K562 (cell line): ENCODE measurements around the gene GALNT9. TPM values are rescaled to one million over a fixed set of nuclear protein-coding genes. Genes with fewer than 3 reads are reported as not detected.
"Not testable (repeated sequence)": the region's sequence is repeated elsewhere in the genome, so short reads cannot be mapped to it uniquely, and the experiment has no call there.

Experiments used
- ATAC-seq: fragments of 200-7000 bp; cut with Tn5 transposase; 3 replicates; pipeline ENCODE4 v1.9.1; 2020; ENCODE audit warnings: moderate library complexity
- BruUV-seq: library from RNA; stranded (reverse); fragments of 400-500 nt; replicated peaks from 2 replicates; lab custom pipeline; 2021; lab: Mats Ljungman, UMichigan
- CTCF ChIA-PET: fragments of 300-600 bp; formaldehyde crosslinking; extraction: SDS; loops from one replicate; lab custom pipeline; 2021; ENCODE audit warnings: low intra/inter-chr PET ratio; lab: Yijun Ruan, JAX
- POLR2A ChIA-PET: fragments of 300-600, 350-650 bp; sonication (Branson Sonifier 250); formaldehyde crosslinking; extraction: SDS; loops from one replicate; lab custom pipeline; 2021; ENCODE audit warnings: antibody characterized with exemption, inconsistent platforms; lab: Yijun Ruan, JAX
- DNase-seq, 4 experiments: peaks; one replicate each; pipeline versions ENCODE4 v3.0.0 to v3.0.0-alpha.2; 2011 to 2018; ENCODE audit warnings: low spot score in 3 of 4, mixed read lengths in 3 of 4; ENCODE audit errors: extremely low read depth in 1 of 4
- FAIRE-seq: peaks from 2 replicates; lab custom pipeline; 2011; peaks lifted over from hg19 to GRCh38; lab: Jason Lieb, UNC
- H2AFZ ChIP-seq: 2 replicates; pipeline ENCODE4 v1.6.0; 2011; ENCODE audit warnings: low read depth, low read length, control low read depth, inconsistent platforms
- H3K27ac ChIP-seq: fragments of 200-600 bp; 3 replicates; pipeline ENCODE4 v1.8.0; 2011; ENCODE audit warnings: low read depth, mild to moderate bottlenecking, control low read depth, inconsistent platforms, low read length, moderate library complexity, mixed read lengths; ENCODE audit errors: extremely low read depth
- H3K27me3 ChIP-seq, 2 experiments: fragments of 300-600 bp in 1 of 2; 2 replicates in 1 of 2; 3 replicates in 1 of 2; pipeline versions ENCODE4 v1.6.0 to v1.8.0; 2011; ENCODE audit warnings: inconsistent platforms in 2 of 2, low read length in 2 of 2, mild to moderate bottlenecking in 1 of 2, mixed read lengths in 1 of 2, moderate library complexity in 1 of 2; ENCODE audit not compliant: control insufficient read depth in 2 of 2, insufficient read depth in 2 of 2
- H3K36me3 ChIP-seq: fragments of 300-600 bp; 3 replicates; pipeline ENCODE4 v1.8.0; 2011; ENCODE audit warnings: mild to moderate bottlenecking, low read length, inconsistent platforms; ENCODE audit not compliant: control insufficient read depth, insufficient read depth
- H3K4me1 ChIP-seq, 2 experiments: fragments of 200-600 bp in 1 of 2; replicated peaks in 1 of 2; 2 replicates in 1 of 2; 3 replicates in 1 of 2; pipeline versions ENCODE4 v1.5.1 to v1.8.0; 2011; ENCODE audit warnings: inconsistent platforms in 2 of 2, low read length in 2 of 2, mild to moderate bottlenecking in 1 of 2, mixed read lengths in 1 of 2, moderate library complexity in 1 of 2; ENCODE audit not compliant: control insufficient read depth in 2 of 2, insufficient read depth in 2 of 2
- H3K4me2 ChIP-seq: 2 replicates; pipeline ENCODE4 v1.6.1; 2011; ENCODE audit warnings: low read length, control low read depth, inconsistent platforms, mixed read lengths; ENCODE audit not compliant: insufficient read depth
- H3K4me3 ChIP-seq: fragments of 200-600 bp; sonication (generic), shearing (Covaris generic); 2 replicates; pipeline ENCODE4 v1.5.1; 2016; ENCODE audit warnings: control low read depth, inconsistent platforms
- H3K79me2 ChIP-seq: fragments of 200-600 bp; 3 replicates; pipeline ENCODE4 v1.8.0; 2011; ENCODE audit warnings: low read length, inconsistent platforms; ENCODE audit not compliant: control insufficient read depth, insufficient read depth
- H3K9ac ChIP-seq, 2 experiments: 2 replicates each; pipeline versions ENCODE4 v1.6.0 to v1.6.1; 2011; ENCODE audit warnings: low read depth in 2 of 2, low read length in 2 of 2, control low read depth in 1 of 2, inconsistent platforms in 1 of 2, mild to moderate bottlenecking in 1 of 2, mixed read lengths in 1 of 2; ENCODE audit not compliant: insufficient read depth in 1 of 2
- H3K9me1 ChIP-seq: one replicate; pipeline ENCODE4 v1.6.0; 2011; ENCODE audit warnings: inconsistent platforms, mild to moderate bottlenecking, low read length, moderate library complexity; ENCODE audit not compliant: control insufficient read depth, insufficient read depth
- H3K9me3 ChIP-seq: replicated peaks from 2 replicates; pipeline ENCODE4 v1.5.1; 2011; ENCODE audit warnings: low read depth, low read length, inconsistent platforms; ENCODE audit not compliant: control insufficient read depth, insufficient read depth
- H4K20me1 ChIP-seq: replicated peaks from 2 replicates; pipeline ENCODE4 v1.6.1; 2011; ENCODE audit warnings: low read length, inconsistent platforms, mixed read lengths; ENCODE audit not compliant: control insufficient read depth, insufficient read depth
- E2F5 ChIP-seq: sonication (generic); formaldehyde crosslinking; IDR thresholded peaks from 2 replicates; pipeline ENCODE4 v1.8.0; 2022; ENCODE audit warnings: mild to moderate bottlenecking, missing genetic modification reagents
- FOXA3 ChIP-seq, 2 experiments: fragments of 450-650 bp in 1 of 2; sonication (generic) in 1 of 2; formaldehyde crosslinking; IDR thresholded peaks in 1 of 2; conservative IDR thresholded peaks in 1 of 2; 2 replicates each; pipeline versions ENCODE4 v1.4.0 to v1.8.0; 2020 to 2022; ENCODE audit warnings: mild to moderate bottlenecking in 2 of 2, missing genetic modification reagents in 1 of 2
- GTF2B ChIP-seq: IDR thresholded peaks from 2 replicates; pipeline ENCODE4 v1.6.1; 2011; ENCODE audit not compliant: insufficient read length; ENCODE audit errors: extremely low read depth
- HIVEP1 ChIP-seq: fragments of 250-450 bp; sonication (Bioruptor Pico); IDR thresholded peaks from 2 replicates; pipeline ENCODE4 v1.4.0; 2020; ENCODE audit warnings: mild to moderate bottlenecking
- MCM7 ChIP-seq, 2 experiments: fragments of 450-650 bp; IDR thresholded peaks; 2 replicates each; pipeline ENCODE4 v1.6.1; 2016 to 2018
- NONO ChIP-seq, 2 experiments: fragments of 200-400 bp in 1 of 2; fragments of 450-650 bp in 1 of 2; formaldehyde crosslinking in 1 of 2; IDR thresholded peaks; 2 replicates each; pipeline ENCODE4 v1.6.1; 2017; ENCODE audit warnings: low read depth in 2 of 2, mild to moderate bottlenecking in 2 of 2, moderate library complexity in 2 of 2, low read length in 1 of 2
- PHF8 ChIP-seq: fragments of 200-600 bp; sonication (generic); IDR thresholded peaks from 2 replicates; pipeline ENCODE4 v1.6.1; 2012; ENCODE audit warnings: mixed run types, mild to moderate bottlenecking, inconsistent platforms, low read length, moderate library complexity, borderline replicate concordance
- TOE1 ChIP-seq, 2 experiments: fragments of 450-650 bp in 1 of 2; sonication (generic) in 1 of 2; formaldehyde crosslinking in 1 of 2; IDR thresholded peaks; 2 replicates each; pipeline versions ENCODE4 v1.7.1 to v1.8.0; 2016 to 2022; ENCODE audit warnings: borderline replicate concordance in 2 of 2, mild to moderate bottlenecking in 2 of 2, antibody characterized with exemption in 1 of 2, inconsistent platforms in 1 of 2, low read depth in 1 of 2, missing genetic modification reagents in 1 of 2, moderate library complexity in 1 of 2
- YY1 ChIP-seq, 3 experiments: IDR thresholded peaks; 2 replicates each; pipeline ENCODE4 v1.6.1; 2011; ENCODE audit warnings: low read length in 2 of 3, mild to moderate bottlenecking in 2 of 3, moderate library complexity in 2 of 3, borderline replicate concordance in 1 of 3, control low read depth in 1 of 3, low read depth in 1 of 3; ENCODE audit not compliant: insufficient read depth in 3 of 3, insufficient replicate concordance in 2 of 3, control insufficient read depth in 1 of 3, insufficient read length in 1 of 3; ENCODE audit errors: extremely low read depth in 1 of 3
- WGBS: fragments of 100-300 bp; shearing (Covaris generic); methylation state at CpG from one replicate; pipeline ENCODE4 v1.1.6; 2016; ENCODE audit warnings: low coverage, mixed read lengths; ENCODE audit not compliant: insufficient coverage; ENCODE audit errors: missing lambda C conversion rate; 5-methylcytosine and 5-hydroxymethylcytosine counted together
- in situ Hi-C: fragments of 300-500 bp; cut with MboI; formaldehyde crosslinking; loops from 4 replicates; pipeline ENCODE4 v1.15.0; 2018; ENCODE audit warnings: inconsistent platforms, mixed read lengths
- intact Hi-C: fragments of 100-400 bp; cut with micrococcal nuclease; formaldehyde crosslinking; loops from 2 replicates; pipeline ENCODE4 v1.14.2; 2022
- polyA plus RNA-seq, 8 experiments: library from polyadenylated mRNA; depleted of rRNA in 4 of 8; stranded (reverse) in 5 of 8; unstranded in 3 of 8; fragments of >200 nt; fragmentation: Nextera tagmentation in 2 of 8; fragmentation: Illumina TruSeq in 1 of 8; extraction: Ambion mirVana in 2 of 8; extraction: Trizol in 1 of 8; gene quantifications; 2 replicates each; pipeline versions ENCODE4 v1.2.1 to v1.2.3, GENCODE V29; 2011 to 2014; ENCODE audit warnings: inconsistent platforms in 1 of 8, missing spikeins in 1 of 8
- total RNA-seq, 7 experiments: library from RNA; depleted of rRNA in 6 of 7; stranded (reverse); fragments of >200 nt in 6 of 7; fragmentation: Illumina TruSeq in 2 of 7; extraction: Trizol in 2 of 7; gene quantifications; 2 replicates each; pipeline versions ENCODE4 v1.2.1 to v1.2.3, GENCODE V29; 2011 to 2021; ENCODE audit warnings: low replicate concordance in 1 of 7

Gene GALNT9
- total and polyA plus RNA-seq, 9 of the 15 experiments (the other 6 are each of a cell fraction or from before 2014, with no cell fraction given): not detected

GRCh38 chr12:132240669-132241007 lies 88.8 kb downstream of the GALNT9 start:
- H3K79me2 ChIP-seq, ATAC-seq, DNase-seq, H3K9me1 ChIP-seq, H3K9me3 ChIP-seq, H3K9ac ChIP-seq, BruUV-seq, H4K20me1 ChIP-seq, H2AFZ ChIP-seq, in situ Hi-C loops, CTCF ChIA-PET, H3K4me2 ChIP-seq, FAIRE-seq, H3K36me3 ChIP-seq, H3K4me3 ChIP-seq, H3K27ac ChIP-seq, intact Hi-C loops: not testable (repeated sequence)
- POLR2A ChIA-PET: interaction anchor here (0.5 kb wide), 1 partner anchor 1492 kb away, joined by 3 read pairs; no protein-coding TSS in a partner anchor
- 5% methylated on average over 7 of the region's 7 CpGs for WGBS
- Histone ChIP-seq H3K27me3 (peaks cover 1 to 17% of the 10 kb centered on the region in 2 experiments; a peak in 3 of 5 replicates), H3K4me1 (peaks cover 0 to 15% of the 10 kb centered on the region in 2 experiments; a peak in 2 of 5 replicates)

- Histone ChIP-seq H3K27ac (no peak overlapping the region), H3K4me1 (peaks cover 0 to 15% of the 10 kb centered on the region in 2 experiments; a peak in 2 of 5 replicates), H3K27me3 (peaks cover 2 to 19% of the 10 kb centered on the region in 2 experiments; a peak in 3 of 5 replicates), H3K4me2 (no peak overlapping the region), H3K4me3 (no peak overlapping the region), H3K9me1 (no peaks in the 10 kb centered on the region), H3K9ac (no peak overlapping the region), H3K9me3 (no peaks in the 10 kb centered on the region), H3K36me3 (no peaks in the 10 kb centered on the region), H3K79me2 (no peaks in the 10 kb centered on the region), H4K20me1 (no peaks in the 10 kb centered on the region), H2AFZ (no peak overlapping the region)
- no peak for FAIRE-seq
- CTCF ChIA-PET: no interaction called here
- no peak for DNase-seq
- intact Hi-C loops (no loop called here), in situ Hi-C loops (no loop called here)
- POLR2A ChIA-PET: interaction anchor here (0.5 kb wide), 1 partner anchor 1492 kb away, joined by 3 read pairs; no protein-coding TSS in a partner anchor
- WGBS: 12% methylated on average over 31 of the region's 32 CpGs
- ATAC-seq: no peak
- BruUV-seq: no TSS peak
- TF ChIP-seq E2F5 (CRISPR knock-in tag): no peak
- TF ChIP-seq NONO (IDR thresholded peaks at IDR 0.05; ENCODE audit: low read depth in 2 of 2, low read length in 1 of 2): no peak
- TF ChIP-seq MCM7 (IDR thresholded peaks at IDR 0.05): no peak
- no peak for TF ChIP-seq TOE1 (IDR thresholded peaks at IDR 0.05; ENCODE audit: borderline replicate concordance)
- no peak for TF ChIP-seq TOE1 (CRISPR knock-in tag; IDR thresholded peaks at IDR 0.05; ENCODE audit: borderline replicate concordance, low read depth)
- no peak for TF ChIP-seq HIVEP1
- no peak for TF ChIP-seq GTF2B
- no peak for TF ChIP-seq PHF8
- TF ChIP-seq YY1 (IDR thresholded peaks at IDR 0.05; ENCODE audit: borderline replicate concordance in 1 of 3, control insufficient read depth in 1 of 3, extremely low read depth in 1 of 3, insufficient read depth in 3 of 3, insufficient read length in 1 of 3, insufficient replicate concordance in 2 of 3, low read depth in 1 of 3, low read length in 2 of 3): no peak
- TF ChIP-seq FOXA3 (CRISPR knock-in tag; conservative IDR thresholded peaks at IDR 0.05 in 1 of 2, IDR thresholded peaks at IDR 0.05 in 1 of 2): no peak
Observed at GRCh38 chr12:132239796-132240668, 89.4 kb downstream of the GALNT9 start.
